Measurements from ENCODE around the gene PIP5K1C.

DNA sequence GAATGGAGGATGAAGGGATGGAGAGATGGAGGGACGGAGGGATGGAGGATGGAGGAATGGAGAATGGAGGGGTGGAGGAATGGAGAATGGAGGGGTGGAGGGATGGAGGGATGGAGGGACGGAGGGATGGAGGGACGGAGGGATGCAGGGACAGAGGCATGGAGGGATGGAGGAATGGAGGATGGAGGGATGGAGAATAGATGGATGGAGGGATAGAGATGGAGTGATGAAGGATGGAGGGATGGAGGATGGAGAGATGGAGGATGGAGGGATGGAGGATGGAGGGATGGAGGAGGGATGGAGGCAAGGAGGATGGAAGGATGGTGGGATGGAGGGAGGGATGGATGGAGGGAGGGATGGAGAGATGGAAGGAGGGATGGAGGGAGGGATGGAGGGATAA, 22.1 kb downstream of the PIP5K1C start:
- TF ChIP-seq, protein P1, sequence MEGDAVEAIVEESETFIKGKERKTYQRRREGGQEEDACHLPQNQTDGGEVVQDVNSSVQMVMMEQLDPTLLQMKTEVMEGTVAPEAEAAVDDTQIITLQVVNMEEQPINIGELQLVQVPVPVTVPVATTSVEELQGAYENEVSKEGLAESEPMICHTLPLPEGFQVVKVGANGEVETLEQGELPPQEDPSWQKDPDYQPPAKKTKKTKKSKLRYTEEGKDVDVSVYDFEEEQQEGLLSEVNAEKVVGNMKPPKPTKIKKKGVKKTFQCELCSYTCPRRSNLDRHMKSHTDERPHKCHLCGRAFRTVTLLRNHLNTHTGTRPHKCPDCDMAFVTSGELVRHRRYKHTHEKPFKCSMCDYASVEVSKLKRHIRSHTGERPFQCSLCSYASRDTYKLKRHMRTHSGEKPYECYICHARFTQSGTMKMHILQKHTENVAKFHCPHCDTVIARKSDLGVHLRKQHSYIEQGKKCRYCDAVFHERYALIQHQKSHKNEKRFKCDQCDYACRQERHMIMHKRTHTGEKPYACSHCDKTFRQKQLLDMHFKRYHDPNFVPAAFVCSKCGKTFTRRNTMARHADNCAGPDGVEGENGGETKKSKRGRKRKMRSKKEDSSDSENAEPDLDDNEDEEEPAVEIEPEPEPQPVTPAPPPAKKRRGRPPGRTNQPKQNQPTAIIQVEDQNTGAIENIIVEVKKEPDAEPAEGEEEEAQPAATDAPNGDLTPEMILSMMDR (IDR thresholded peaks at IDR 0.05) = no peak
- no peak for TF ChIP-seq POLR2A (IDR thresholded peaks at IDR 0.05)

Measured in esophagus squamous epithelium (tissue), 4 donors.